Cardiac ventricle fibroblast (primary cell): ENCODE results near the gene CDR2L. TPM values are rescaled to one million over a fixed set of nuclear protein-coding genes. Genes with fewer than 3 reads are reported as not detected.

Experiments
- total RNA-seq: library from RNA; depleted of rRNA; stranded (reverse); fragments of >200 nt; gene quantifications from 2 replicates; pipeline ENCODE4 v1.2.3, GENCODE V29; 2015

The CDR2L gene
- 14.0 and 15.0 TPM in 2 replicates for total RNA-seq

DNA sequence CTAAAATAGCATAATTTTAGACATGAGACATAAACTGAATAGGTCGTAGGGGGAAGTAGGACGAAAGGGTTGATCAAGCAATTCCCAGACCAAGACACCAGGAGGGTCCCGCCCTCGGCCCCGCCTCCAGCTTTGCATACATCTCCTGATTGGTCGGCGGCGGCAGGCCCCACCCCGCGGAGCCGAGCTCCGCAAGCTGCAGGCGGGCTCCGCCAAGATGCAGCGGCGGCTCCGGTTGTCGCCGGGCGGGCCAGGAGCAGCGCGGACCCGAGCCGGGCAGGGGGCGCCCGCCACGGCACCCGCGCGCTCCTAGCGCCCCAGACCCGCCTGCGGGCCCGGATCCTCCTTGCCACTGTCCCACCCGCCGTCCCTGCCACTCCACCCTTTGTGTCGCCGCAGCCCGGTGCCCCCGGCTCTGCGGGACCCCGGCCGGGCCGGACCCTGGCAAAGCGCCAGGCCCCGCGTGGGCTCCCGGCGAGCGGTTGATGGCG, at the start of gene CDR2L:
Gene CDR2L, plus strand, starts transcription at position 215 of the 491 bp plus-strand sequence. CDS start 412 bp downstream, outside the sequence.

GRCh38 chr17:74972107-74972972, 15.1 kb upstream of the CDR2L start, which contains the start of gene HID1:
Gene HID1, minus strand, starts transcription at chr17:74972759. Its CDS starts 103 bp downstream, at chr17:74972656.

GRCh38 chr17:75012346-75013091, 25.1 kb downstream of the CDR2L start, which contains the start of gene MRPL58:
Gene MRPL58, plus strand, starts transcription at chr17:75012670. Its CDS starts 17 bp downstream, at chr17:75012687.

DNA sequence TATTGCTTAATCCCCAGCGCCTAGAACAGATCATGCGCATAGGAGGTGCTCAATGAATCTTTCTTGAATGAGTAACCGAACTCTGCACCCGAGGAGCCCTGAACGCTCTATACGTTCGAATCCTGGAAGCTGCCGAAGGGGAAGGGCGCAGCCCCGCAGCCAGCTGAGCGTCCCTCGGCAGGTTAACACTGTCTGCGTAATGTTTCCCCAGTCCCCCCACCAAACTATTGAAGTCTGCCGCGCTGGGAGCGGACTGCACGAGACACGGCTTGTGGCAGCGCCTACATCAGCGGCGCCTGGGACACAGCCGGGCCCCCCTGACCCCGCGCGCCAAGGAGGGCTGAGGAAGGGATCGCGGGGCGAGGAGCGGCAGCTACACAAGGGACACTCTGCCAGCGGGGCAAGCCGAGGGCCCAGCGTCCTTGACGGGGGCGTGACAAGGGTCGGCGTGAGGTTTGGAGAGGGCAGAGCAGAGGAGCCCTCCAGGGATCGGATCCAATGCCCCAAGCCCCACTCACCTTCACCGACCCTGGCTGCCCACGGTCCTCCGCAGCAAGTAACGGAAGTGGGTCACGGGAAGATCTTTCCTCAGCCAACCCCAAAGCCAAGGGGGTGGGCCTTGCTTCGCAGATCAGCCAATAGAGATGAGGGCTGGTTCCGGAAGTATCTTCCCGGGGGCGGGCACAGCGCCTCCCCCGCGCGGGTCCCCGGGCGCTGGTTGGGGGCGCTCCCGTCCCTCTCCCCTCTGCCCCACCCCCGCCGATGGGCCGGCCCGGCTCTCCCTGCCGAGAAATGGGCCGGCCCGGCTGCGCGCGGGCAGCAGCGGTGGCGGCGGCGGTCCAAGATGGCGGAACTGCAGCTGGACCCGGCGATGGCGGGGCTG, 59.2 kb downstream of the CDR2L start, which contains the start of the genes ATP5PD and KCTD2:
Gene ATP5PD, minus strand, starts transcription at position 563 of the 883 bp plus-strand sequence. CDS start 4,319 bp downstream, outside the sequence.
Gene KCTD2, plus strand, starts transcription at position 819 of the 883 bp plus-strand sequence. Its CDS starts 26 bp downstream, at position 845.

Other genes starting within 250 kb of the CDR2L start
- 10.9 and 13.9 TPM in 2 replicates for gene NHERF1, start 239.0 kb upstream of the CDR2L start, total RNA-seq
- gene NAT9, start 211.3 kb upstream of the CDR2L start, total RNA-seq = 20.5 and 23.5 TPM in 2 replicates
- gene GRIN2C, start 127.7 kb upstream of the CDR2L start, total RNA-seq = under 0.01 TPM in 1 of 2 replicates, not detected in the other
- gene FDXR, start 114.6 kb upstream of the CDR2L start, total RNA-seq = 19.4 and 20.9 TPM in 2 replicates
- gene FADS6, start 94.0 kb upstream of the CDR2L start, total RNA-seq = not detected in 2 replicates
- not detected in 2 replicates for gene USH1G, start 64.4 kb upstream of the CDR2L start, total RNA-seq
- gene OTOP2, start 63.4 kb upstream of the CDR2L start, total RNA-seq = not detected in 2 replicates
- gene OTOP3, start 51.7 kb upstream of the CDR2L start, total RNA-seq = not detected in 2 replicates
- gene HID1, start 14.9 kb upstream of the CDR2L start, total RNA-seq = 1.3 TPM in 1 of 2 replicates, not detected in the other
- 36.5 and 42.3 TPM in 2 replicates for gene MRPL58, start 25.0 kb downstream of the CDR2L start, total RNA-seq
- 236 and 284 TPM in 2 replicates for gene ATP5PD, start 59.3 kb downstream of the CDR2L start, total RNA-seq
- 18.2 and 20.5 TPM in 2 replicates for gene KCTD2, start 59.6 kb downstream of the CDR2L start, total RNA-seq
- 2.8 and 4.2 TPM in 2 replicates for gene SLC16A5, start 100.3 kb downstream of the CDR2L start, total RNA-seq
- gene ARMC7, start 122.3 kb downstream of the CDR2L start, total RNA-seq = 3.8 and 3.9 TPM in 2 replicates
- gene NT5C, start 144.1 kb downstream of the CDR2L start, total RNA-seq = 43.7 and 60.3 TPM in 2 replicates
- gene JPT1, start 166.9 kb downstream of the CDR2L start, total RNA-seq = 44.3 and 57.8 TPM in 2 replicates
- gene SUMO2, start 195.3 kb downstream of the CDR2L start, total RNA-seq = 66.5 and 71.5 TPM in 2 replicates
- 14.9 and 15.1 TPM in 2 replicates for gene NUP85, start 218.0 kb downstream of the CDR2L start, total RNA-seq